Amniotic epithelial cell (primary cell): ENCODE results near the gene PDCD11.
A peak's percentile ranks its signal among the peaks of the same experiment; 100 is the strongest.
"Not testable (repeated sequence)": the region's sequence is repeated elsewhere in the genome, so short reads cannot be mapped to it uniquely, and the experiment has no call there.

Experiments used
- DNase-seq: peaks from one replicate; pipeline ENCODE4 v3.0.0-alpha.2; 2010; ENCODE audit warnings: low read depth

The PDCD11 gene

GRCh38 chr10:103416436-103417147 lies 20.2 kb downstream of the PDCD11 start:
- DNase-seq = peak; percentile 62

GRCh38 chr10:103417148-103417469 lies 20.7 kb downstream of the PDCD11 start:
- DNase-seq = not testable (repeated sequence)

GRCh38 chr10:103417601-103418000 lies 21.2 kb downstream of the PDCD11 start:
- no peak for DNase-seq

GRCh38 chr10:103419101-103419500 lies 22.7 kb downstream of the PDCD11 start:
- DNase-seq = no peak

GRCh38 chr10:103423748-103424147 lies 27.3 kb downstream of the PDCD11 start:
- DNase-seq = no peak

- peak; percentile 66 for DNase-seq
Measured at GRCh38 chr10:103427866-103428265, 31.4 kb downstream of the PDCD11 start.

GRCh38 chr10:103428989-103429643 lies 32.7 kb downstream of the PDCD11 start:
- no peak for DNase-seq

GRCh38 chr10:103429647-103430046 lies 33.2 kb downstream of the PDCD11 start:
- DNase-seq = no peak

- peak; percentile 43 for DNase-seq
Measured at GRCh38 chr10:103431902-103432301, 35.5 kb downstream of the PDCD11 start.

- peak; percentile 95 for DNase-seq
Measured at GRCh38 chr10:103433858-103434257, 37.4 kb downstream of the PDCD11 start.

GRCh38 chr10:103439776-103440175 lies 43.4 kb downstream of the PDCD11 start:
- no peak for DNase-seq

GRCh38 chr10:103440416-103440815 lies 44.0 kb downstream of the PDCD11 start:
- no peak for DNase-seq

GRCh38 chr10:103441206-103441605 lies 44.8 kb downstream of the PDCD11 start:
- no peak for DNase-seq

- no peak for DNase-seq
Measured at GRCh38 chr10:103441611-103442010, 45.2 kb downstream of the PDCD11 start.

GRCh38 chr10:103442031-103442461 lies 45.6 kb downstream of the PDCD11 start:
- DNase-seq = peak; percentile 96

- no peak for DNase-seq
Measured at GRCh38 chr10:103443475-103444185, 47.2 kb downstream of the PDCD11 start.

- no peak for DNase-seq
Measured at GRCh38 chr10:103444478-103444877, 48.1 kb downstream of the PDCD11 start.

- no peak for DNase-seq
Measured at GRCh38 chr10:103445366-103445765, 48.9 kb downstream of the PDCD11 start.

GRCh38 chr10:103445767-103446567 lies 49.5 kb downstream of the PDCD11 start:
- peak; percentile 81 for DNase-seq

GRCh38 chr10:103447187-103447586 lies 50.8 kb downstream of the PDCD11 start:
- no peak for DNase-seq

- peak; percentile 81 for DNase-seq
Measured at GRCh38 chr10:103448746-103449145, 52.3 kb downstream of the PDCD11 start.
